ENCODE measurements around the gene NCOR2.

The NCOR2 gene

GRCh38 chr12:124529565-124530276, 37.7 kb downstream of the NCOR2 start:
- no peak for TF ChIP-seq FOXP2 (optimal IDR thresholded peaks at IDR 0.05; ENCODE audit: control extremely low read depth, extremely low read length, insufficient read depth)
- Histone ChIP-seq H3K36me3 (ENCODE audit: insufficient read depth, low read length) (0 out of 2 replicates have a peak, but pooled peaks cover 3% of the 10 kb centered on the region), H3K9me3 (ENCODE audit: low read depth, low read length) (no peaks in the 10 kb centered on the region), H3K9ac (ENCODE audit: insufficient read length) (no peak overlapping the region), H3K4me3 (no peak overlapping the region), H3K27ac (no peak overlapping the region)
- no peak for DNase-seq (ENCODE audit: low read depth, low spot score)

- DNase-seq (ENCODE audit: low read depth, low spot score), result peak; percentile 89
- TF ChIP-seq POLR2AphosphoS5 (IDR thresholded peaks at IDR 0.05; ENCODE audit: borderline replicate concordance, low read depth, low read length), result peak; percentile 41; the same call in 1 of the 2 replicates
- peak; percentile 98 for TF ChIP-seq FOXP2 (optimal IDR thresholded peaks at IDR 0.05; ENCODE audit: control extremely low read depth, extremely low read length, insufficient read depth)
- TF ChIP-seq EZH2 (IDR thresholded peaks at IDR 0.05), result no peak
- peak overlapping the region; percentile 51 for H3K4me3 ChIP-seq
Observed at GRCh38 chr12:124527861-124528561, 39.4 kb downstream of the NCOR2 start.

GRCh38 chr12:124525927-124526692, 41.3 kb downstream of the NCOR2 start:
- Histone ChIP-seq H3K4me3 (no peak overlapping the region), H3K36me3 (ENCODE audit: insufficient read depth, low read length) (no peaks in the 10 kb centered on the region), H3K27ac (no peak overlapping the region), H3K9me3 (ENCODE audit: low read depth, low read length) (no peaks in the 10 kb centered on the region), H3K9ac (ENCODE audit: insufficient read length) (no peak overlapping the region)
- TF ChIP-seq FOXP2 (optimal IDR thresholded peaks at IDR 0.05; ENCODE audit: control extremely low read depth, extremely low read length, insufficient read depth) (no peak), POLR2AphosphoS5 (IDR thresholded peaks at IDR 0.05; ENCODE audit: borderline replicate concordance, low read depth, low read length) (no peak), EZH2 (IDR thresholded peaks at IDR 0.05) (no peak)
- no peak for DNase-seq (ENCODE audit: low read depth, low spot score)

More at GRCh38 chr12:124527861-124528561, 39.4 kb downstream of the NCOR2 start:
- Histone ChIP-seq H3K27ac (peak overlapping the region; percentile 81), H3K36me3 (ENCODE audit: insufficient read depth, low read length) (no peaks in the 10 kb centered on the region), H3K9me3 (ENCODE audit: low read depth, low read length) (no peaks in the 10 kb centered on the region), H3K9ac (ENCODE audit: insufficient read length) (peak overlapping the region; percentile 8)

- DNase-seq (ENCODE audit: low read depth, low spot score), result no peak
- Histone ChIP-seq H3K9ac (ENCODE audit: insufficient read length) (no peak overlapping the region), H3K36me3 (ENCODE audit: insufficient read depth, low read length) (no peaks in the 10 kb centered on the region), H3K27ac (no peak overlapping the region), H3K9me3 (ENCODE audit: low read depth, low read length) (no peaks in the 10 kb centered on the region), H3K4me3 (no peak overlapping the region)
- TF ChIP-seq POLR2AphosphoS5 (IDR thresholded peaks at IDR 0.05; ENCODE audit: borderline replicate concordance, low read depth, low read length) (no peak), EZH2 (IDR thresholded peaks at IDR 0.05) (no peak), FOXP2 (optimal IDR thresholded peaks at IDR 0.05; ENCODE audit: control extremely low read depth, extremely low read length, insufficient read depth) (no peak)
Observed at GRCh38 chr12:124525455-124525854, 42.0 kb downstream of the NCOR2 start.

GRCh38 chr12:124524231-124524925, 43.0 kb downstream of the NCOR2 start:
- no peak for DNase-seq (ENCODE audit: low read depth, low spot score)
- no peak overlapping the region for H3K9ac ChIP-seq (ENCODE audit: insufficient read length)
- TF ChIP-seq POLR2AphosphoS5 (IDR thresholded peaks at IDR 0.05; ENCODE audit: borderline replicate concordance, low read depth, low read length) (no peak), FOXP2 (optimal IDR thresholded peaks at IDR 0.05; ENCODE audit: control extremely low read depth, extremely low read length, insufficient read depth) (no peak), EZH2 (IDR thresholded peaks at IDR 0.05) (no peak)
- H3K4me3 ChIP-seq, result no peak overlapping the region
- no peaks in the 10 kb centered on the region for H3K36me3 ChIP-seq (ENCODE audit: insufficient read depth, low read length)
- no peak overlapping the region for H3K27ac ChIP-seq
- no peaks in the 10 kb centered on the region for H3K9me3 ChIP-seq (ENCODE audit: low read depth, low read length)

- TF ChIP-seq POLR2AphosphoS5 (IDR thresholded peaks at IDR 0.05; ENCODE audit: borderline replicate concordance, low read depth, low read length) (no peak), EZH2 (IDR thresholded peaks at IDR 0.05) (no peak), FOXP2 (optimal IDR thresholded peaks at IDR 0.05; ENCODE audit: control extremely low read depth, extremely low read length, insufficient read depth) (no peak)
Observed at GRCh38 chr12:124523071-124523470, 44.3 kb downstream of the NCOR2 start.

GRCh38 chr12:124520907-124521306, 46.5 kb downstream of the NCOR2 start:
- Histone ChIP-seq H3K9ac (ENCODE audit: insufficient read length) (no peak overlapping the region), H3K9me3 (ENCODE audit: low read depth, low read length) (no peaks in the 10 kb centered on the region), H3K36me3 (ENCODE audit: insufficient read depth, low read length) (no peaks in the 10 kb centered on the region), H3K4me3 (no peak overlapping the region), H3K27ac (no peak overlapping the region)
- DNase-seq (ENCODE audit: low read depth, low spot score), result no peak
- TF ChIP-seq EZH2 (IDR thresholded peaks at IDR 0.05), result no peak
- TF ChIP-seq POLR2AphosphoS5 (IDR thresholded peaks at IDR 0.05; ENCODE audit: borderline replicate concordance, low read depth, low read length), result no peak
- TF ChIP-seq FOXP2 (optimal IDR thresholded peaks at IDR 0.05; ENCODE audit: control extremely low read depth, extremely low read length, insufficient read depth), result no peak

More at GRCh38 chr12:124523071-124523470, 44.3 kb downstream of the NCOR2 start:
- no peak for DNase-seq (ENCODE audit: low read depth, low spot score)
- Histone ChIP-seq H3K36me3 (ENCODE audit: insufficient read depth, low read length) (no peaks in the 10 kb centered on the region), H3K9me3 (ENCODE audit: low read depth, low read length) (no peaks in the 10 kb centered on the region), H3K27ac (peak overlapping the region; percentile 35; the same call in 1 of the 2 replicates), H3K4me3 (no peak overlapping the region), H3K9ac (ENCODE audit: insufficient read length) (no peak overlapping the region)

Measured in SK-N-MC (cell line).